ENCODE results near the gene CAVIN2.

CAVIN2 gene

GRCh38 chr2:191846515-191847476 is at the start of gene CAVIN2:
CAVIN2 (minus strand) TSS chr2:191847088; CDS start chr2:191846925, 163 bp downstream.
- DNase-seq: no peak

- no peak for DNase-seq
Observed at GRCh38 chr2:191895743-191896142, 48.9 kb upstream of the CAVIN2 start.

- no peak for DNase-seq
Observed at GRCh38 chr2:191895195-191895594, 48.3 kb upstream of the CAVIN2 start.

- no peak for DNase-seq
Observed at GRCh38 chr2:191894681-191895147, 47.8 kb upstream of the CAVIN2 start.

GRCh38 chr2:191892391-191892790 is 45.5 kb upstream of the CAVIN2 start:
- no peak for DNase-seq

GRCh38 chr2:191891656-191892055 is 44.8 kb upstream of the CAVIN2 start:
- no peak for DNase-seq

- DNase-seq: no peak
Observed at GRCh38 chr2:191889931-191890330, 43.0 kb upstream of the CAVIN2 start.

GRCh38 chr2:191888400-191889166 is 41.7 kb upstream of the CAVIN2 start:
- DNase-seq: no peak

GRCh38 chr2:191885650-191886049 is 38.8 kb upstream of the CAVIN2 start:
- DNase-seq: no peak

- no peak for DNase-seq
Observed at GRCh38 chr2:191885098-191885497, 38.2 kb upstream of the CAVIN2 start.

GRCh38 chr2:191881982-191882816 is 35.3 kb upstream of the CAVIN2 start:
- DNase-seq: no peak

- no peak for DNase-seq
Observed at GRCh38 chr2:191878548-191879279, 31.8 kb upstream of the CAVIN2 start.

- DNase-seq: no peak
Observed at GRCh38 chr2:191877875-191878274, 31.0 kb upstream of the CAVIN2 start.

- DNase-seq: no peak
Observed at GRCh38 chr2:191875859-191876258, 29.0 kb upstream of the CAVIN2 start.

GRCh38 chr2:191870744-191871143 is 23.9 kb upstream of the CAVIN2 start:
- DNase-seq: no peak

GRCh38 chr2:191869781-191870180 is 22.9 kb upstream of the CAVIN2 start:
- DNase-seq: no peak

GRCh38 chr2:191869178-191869577 is 22.3 kb upstream of the CAVIN2 start:
- DNase-seq: peak in 25 of 56 donors; percentile 1 to 58 (median 21)

GRCh38 chr2:191867507-191867847 is 20.6 kb upstream of the CAVIN2 start:
- DNase-seq: no peak

- no peak for DNase-seq
Observed at GRCh38 chr2:191866675-191867506, 20.0 kb upstream of the CAVIN2 start.

GRCh38 chr2:191866195-191866594 is 19.3 kb upstream of the CAVIN2 start:
- DNase-seq: no peak
